ENCODE measurements around the gene ZNF774.

The ZNF774 gene

GRCh38 chr15:90349821-90350220 is 2.3 kb upstream of the ZNF774 start:
- ChIA-PET CTCF (interaction anchor here (1.0 kb wide), 1 partner anchor 10 kb away, joined by 3 read pairs; no protein-coding TSS in a partner anchor), POLR2A (no interaction called here)
- Histone ChIP-seq H3K4me3 (ENCODE audit: control insufficient read depth in 1 of 7, extremely low read depth in 1 of 7, insufficient read depth in 4 of 7, low read depth in 2 of 7, low read length in 6 of 7) (no peak overlapping the region), H3K9me3 (ENCODE audit: control extremely low read depth in 1 of 5, control insufficient read depth in 4 of 5, insufficient read depth in 2 of 5, low read depth in 1 of 5, low read length in 4 of 5) (no peaks in the 10 kb centered on the region), H3K36me3 (ENCODE audit: control insufficient read depth in 4 of 4, insufficient read depth in 4 of 4, low read length in 3 of 4) (no peaks in the 10 kb centered on the region), H3K4me1 (ENCODE audit: control extremely low read depth in 1 of 4, control insufficient read depth in 4 of 4, insufficient read depth in 4 of 4, low read length in 3 of 4) (peaks cover 0 to 21% (median 9%) of the 10 kb centered on the region in 4 experiments), H3K27ac (ENCODE audit: insufficient read depth in 1 of 2, low read depth in 1 of 2, low read length in 2 of 2, poor library complexity in 1 of 2, severe bottlenecking in 2 of 2) (no peak overlapping the region), H3K27me3 (replicated peaks in 2 of 5; ENCODE audit: control insufficient read depth in 4 of 5, insufficient read depth in 5 of 5, low read length in 4 of 5) (peaks cover 0 to 2% (median 0%) of the 10 kb centered on the region in 5 experiments)
- WGBS (ENCODE audit: insufficient coverage), result 85% methylated on average over 6 of the region's 9 CpGs
- DNase-seq, result no peak

DNA sequence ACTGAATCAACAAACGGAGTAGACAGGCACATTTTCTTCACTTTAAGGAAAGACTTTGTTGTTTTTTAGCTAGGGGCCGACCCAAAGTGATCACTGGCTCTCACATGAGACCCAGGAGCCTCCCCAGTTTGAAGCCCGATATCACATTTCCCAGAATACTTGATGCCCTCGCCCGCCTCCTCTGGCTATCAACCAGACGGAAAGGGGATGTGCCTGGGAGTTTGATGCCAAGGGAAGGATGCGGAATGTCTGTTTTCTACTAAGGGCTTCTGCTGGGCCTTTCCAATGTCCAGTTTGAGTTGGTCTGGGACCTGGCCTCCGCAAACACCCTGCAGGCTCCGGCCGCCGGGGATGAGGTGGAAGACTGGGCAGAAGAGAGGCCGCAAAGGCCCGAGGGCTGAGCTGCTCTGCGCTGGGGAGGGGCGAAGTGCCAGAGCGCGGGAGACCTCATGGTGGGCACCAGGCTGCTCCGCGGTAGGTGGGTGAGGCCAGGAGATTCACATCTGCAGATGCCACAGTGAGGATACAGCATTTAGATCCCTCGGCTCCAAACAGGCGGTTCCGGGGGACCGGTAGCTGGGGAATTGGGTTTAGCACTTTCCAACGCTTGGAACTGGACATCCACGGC is 491 bp upstream of the ZNF774 start:
- H3K4me3 ChIP-seq (ENCODE audit: control insufficient read depth in 1 of 7, extremely low read depth in 1 of 7, insufficient read depth in 4 of 7, low read depth in 2 of 7, low read length in 6 of 7), result peak overlapping the region; percentile 60 to 90 (median 79)
- H3K4me1 ChIP-seq (ENCODE audit: control extremely low read depth in 1 of 4, control insufficient read depth in 4 of 4, insufficient read depth in 4 of 4, low read length in 3 of 4), result peaks cover 0 to 13% (median 7%) of the 10 kb centered on the region in 4 experiments
- WGBS (ENCODE audit: insufficient coverage), result 38% methylated on average over 25 of the region's 25 CpGs
- POLR2A ChIA-PET, result no interaction called here
- H3K27me3 ChIP-seq (replicated peaks in 2 of 5; ENCODE audit: control insufficient read depth in 4 of 5, insufficient read depth in 5 of 5, low read length in 4 of 5), result peaks cover 0 to 2% (median 0%) of the 10 kb centered on the region in 5 experiments
- H3K36me3 ChIP-seq (ENCODE audit: control insufficient read depth in 4 of 4, insufficient read depth in 4 of 4, low read length in 3 of 4), result no peaks in the 10 kb centered on the region
- DNase-seq, result no peak
- no peak overlapping the region for H3K27ac ChIP-seq (ENCODE audit: insufficient read depth in 1 of 2, low read depth in 1 of 2, low read length in 2 of 2, poor library complexity in 1 of 2, severe bottlenecking in 2 of 2)
- CTCF ChIA-PET, result interaction anchor here (1.0 to 2.0 kb wide), 4 partner anchors 11 to 93 kb away, joined by 3 to 7 read pairs (median 3); no protein-coding TSS in a partner anchor
- H3K9me3 ChIP-seq (ENCODE audit: control extremely low read depth in 1 of 5, control insufficient read depth in 4 of 5, insufficient read depth in 2 of 5, low read depth in 1 of 5, low read length in 4 of 5), result no peaks in the 10 kb centered on the region

- H3K36me3 ChIP-seq (ENCODE audit: control insufficient read depth in 4 of 4, insufficient read depth in 4 of 4, low read length in 3 of 4), result no peaks in the 10 kb centered on the region
- CTCF ChIA-PET, result no interaction called here
- peaks cover 0 to 13% (median 7%) of the 10 kb centered on the region in 4 experiments for H3K4me1 ChIP-seq (ENCODE audit: control extremely low read depth in 1 of 4, control insufficient read depth in 4 of 4, insufficient read depth in 4 of 4, low read length in 3 of 4)
- no peak overlapping the region for H3K4me3 ChIP-seq (ENCODE audit: control insufficient read depth in 1 of 7, extremely low read depth in 1 of 7, insufficient read depth in 4 of 7, low read depth in 2 of 7, low read length in 6 of 7)
- POLR2A ChIA-PET, result no interaction called here
- 100% methylated on average over 2 of the region's 2 CpGs for WGBS (ENCODE audit: insufficient coverage)
- no peaks in the 10 kb centered on the region for H3K9me3 ChIP-seq (ENCODE audit: control extremely low read depth in 1 of 5, control insufficient read depth in 4 of 5, insufficient read depth in 2 of 5, low read depth in 1 of 5, low read length in 4 of 5)
- no peak for DNase-seq
- H3K27ac ChIP-seq (ENCODE audit: insufficient read depth in 1 of 2, low read depth in 1 of 2, low read length in 2 of 2, poor library complexity in 1 of 2, severe bottlenecking in 2 of 2), result no peak overlapping the region
- H3K27me3 ChIP-seq (replicated peaks in 2 of 5; ENCODE audit: control insufficient read depth in 4 of 5, insufficient read depth in 5 of 5, low read length in 4 of 5), result no peaks in the 10 kb centered on the region
Measured at GRCh38 chr15:90354986-90355385, 2.9 kb downstream of the ZNF774 start.

DNA sequence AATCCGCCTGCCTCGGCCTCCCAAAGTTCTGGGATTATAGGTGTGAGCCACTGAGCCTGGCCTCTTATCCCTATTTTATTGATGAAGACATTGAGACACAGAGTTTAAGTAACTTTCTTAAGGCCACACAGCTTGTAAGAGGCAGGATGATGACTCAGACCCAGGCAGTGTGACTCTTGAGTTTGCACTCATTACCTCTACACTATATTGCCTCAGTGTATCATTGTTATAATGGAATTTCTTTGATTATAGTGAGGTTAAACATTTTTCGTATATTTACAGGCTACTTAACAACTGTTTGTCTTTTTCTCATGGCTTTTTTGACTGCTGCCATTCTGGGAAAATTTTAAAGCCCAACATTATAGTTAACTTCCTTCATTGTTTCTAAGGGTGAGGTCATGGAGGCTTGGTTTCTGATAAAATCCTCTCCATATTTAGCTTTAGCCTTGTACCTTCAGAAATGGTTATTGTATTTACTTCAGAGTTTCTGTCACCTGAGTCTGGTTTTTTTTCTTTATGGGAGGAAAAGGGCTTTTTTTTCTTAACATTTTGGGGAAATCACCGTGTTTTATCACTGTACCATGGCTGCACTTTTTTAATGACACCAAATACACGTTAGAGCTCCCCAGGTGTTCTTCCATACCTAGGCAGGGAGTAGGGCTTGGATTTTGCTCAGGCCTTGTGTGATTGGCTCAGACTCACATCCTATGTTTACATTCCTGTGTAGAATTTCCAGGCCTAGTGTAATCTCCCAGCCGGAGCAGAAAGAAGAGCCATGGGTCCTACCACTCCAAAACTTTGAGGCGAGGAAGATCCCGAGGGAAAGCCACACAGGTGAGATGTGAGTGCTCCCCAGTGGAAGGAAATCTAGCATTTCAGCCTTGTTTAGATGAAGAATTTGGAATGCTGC is 6.3 kb downstream of the ZNF774 start:
- Histone ChIP-seq H3K27me3 (replicated peaks in 2 of 5; ENCODE audit: control insufficient read depth in 4 of 5, insufficient read depth in 5 of 5, low read length in 4 of 5) (peaks cover 0 to 2% (median 0%) of the 10 kb centered on the region in 5 experiments), H3K27ac (ENCODE audit: insufficient read depth in 1 of 2, low read depth in 1 of 2, low read length in 2 of 2, poor library complexity in 1 of 2, severe bottlenecking in 2 of 2) (no peak overlapping the region), H3K4me1 (ENCODE audit: control extremely low read depth in 1 of 4, control insufficient read depth in 4 of 4, insufficient read depth in 4 of 4, low read length in 3 of 4) (peaks cover 0 to 14% (median 3%) of the 10 kb centered on the region in 4 experiments), H3K9me3 (ENCODE audit: control extremely low read depth in 1 of 5, control insufficient read depth in 4 of 5, insufficient read depth in 2 of 5, low read depth in 1 of 5, low read length in 4 of 5) (no peaks in the 10 kb centered on the region), H3K36me3 (ENCODE audit: control insufficient read depth in 4 of 4, insufficient read depth in 4 of 4, low read length in 3 of 4) (peaks cover 0 to 2% (median 0%) of the 10 kb centered on the region in 4 experiments), H3K4me3 (ENCODE audit: control insufficient read depth in 1 of 7, extremely low read depth in 1 of 7, insufficient read depth in 4 of 7, low read depth in 2 of 7, low read length in 6 of 7) (no peak overlapping the region)
- CTCF ChIA-PET, result no interaction called here
- DNase-seq, result no peak
- POLR2A ChIA-PET, result no interaction called here
- WGBS (ENCODE audit: insufficient coverage), result 100% methylated on average over 3 of the region's 8 CpGs

DNA sequence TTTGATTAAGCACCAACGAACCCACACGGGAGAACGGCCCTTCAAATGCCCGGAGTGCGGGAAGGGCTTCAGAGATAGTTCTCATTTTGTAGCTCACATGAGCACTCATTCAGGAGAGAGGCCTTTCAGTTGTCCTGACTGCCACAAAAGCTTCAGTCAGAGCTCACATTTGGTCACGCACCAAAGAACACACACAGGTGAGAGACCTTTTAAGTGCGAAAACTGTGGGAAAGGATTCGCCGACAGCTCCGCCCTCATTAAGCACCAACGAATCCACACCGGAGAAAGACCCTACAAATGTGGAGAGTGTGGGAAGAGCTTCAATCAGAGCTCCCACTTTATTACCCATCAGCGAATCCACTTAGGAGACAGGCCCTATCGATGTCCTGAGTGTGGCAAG is 8.7 kb downstream of the ZNF774 start:
- Histone ChIP-seq H3K36me3 (ENCODE audit: control insufficient read depth in 4 of 4, insufficient read depth in 4 of 4, low read length in 3 of 4) (peaks cover 0 to 2% (median 0%) of the 10 kb centered on the region in 4 experiments), H3K4me1 (ENCODE audit: control extremely low read depth in 1 of 4, control insufficient read depth in 4 of 4, insufficient read depth in 4 of 4, low read length in 3 of 4) (peaks cover 0 to 18% (median 3%) of the 10 kb centered on the region in 4 experiments), H3K9me3 (ENCODE audit: control extremely low read depth in 1 of 5, control insufficient read depth in 4 of 5, insufficient read depth in 2 of 5, low read depth in 1 of 5, low read length in 4 of 5) (no peaks in the 10 kb centered on the region), H3K27me3 (replicated peaks in 2 of 5; ENCODE audit: control insufficient read depth in 4 of 5, insufficient read depth in 5 of 5, low read length in 4 of 5) (peaks cover 0 to 6% (median 2%) of the 10 kb centered on the region in 5 experiments), H3K27ac (ENCODE audit: insufficient read depth in 1 of 2, low read depth in 1 of 2, low read length in 2 of 2, poor library complexity in 1 of 2, severe bottlenecking in 2 of 2) (no peak overlapping the region), H3K4me3 (ENCODE audit: control insufficient read depth in 1 of 7, extremely low read depth in 1 of 7, insufficient read depth in 4 of 7, low read depth in 2 of 7, low read length in 6 of 7) (no peak overlapping the region)
- POLR2A ChIA-PET, result no interaction called here
- no peak for DNase-seq
- WGBS (ENCODE audit: insufficient coverage), result 98% methylated on average over 8 of the region's 14 CpGs
- CTCF ChIA-PET, result interaction anchor here (0.8 to 5.1 kb wide), 20 partner anchors 15 to 127 kb away, joined by 3 to 88 read pairs (median 6); partner anchors contain the start of gene IQGAP1

GRCh38 chr15:90362936-90363212 is 10.8 kb downstream of the ZNF774 start:
- no peak overlapping the region for H3K27ac ChIP-seq (ENCODE audit: insufficient read depth in 1 of 2, low read depth in 1 of 2, low read length in 2 of 2, poor library complexity in 1 of 2, severe bottlenecking in 2 of 2)
- CTCF ChIA-PET, result interaction anchor here (0.7 to 5.1 kb wide), 16 partner anchors 12 to 522 kb away, joined by 3 to 88 read pairs (median 4); partner anchors contain the start of gene IQGAP1
- WGBS (ENCODE audit: insufficient coverage), result 100% methylated on average over 2 of the region's 2 CpGs
- H3K4me3 ChIP-seq (ENCODE audit: control insufficient read depth in 1 of 7, extremely low read depth in 1 of 7, insufficient read depth in 4 of 7, low read depth in 2 of 7, low read length in 6 of 7), result no peak overlapping the region
- peak in 1 of 3 donors; percentile 23 for DNase-seq
- no peaks in the 10 kb centered on the region for H3K9me3 ChIP-seq (ENCODE audit: control extremely low read depth in 1 of 5, control insufficient read depth in 4 of 5, insufficient read depth in 2 of 5, low read depth in 1 of 5, low read length in 4 of 5)
- H3K27me3 ChIP-seq (replicated peaks in 2 of 5; ENCODE audit: control insufficient read depth in 4 of 5, insufficient read depth in 5 of 5, low read length in 4 of 5), result peaks cover 0 to 10% (median 4%) of the 10 kb centered on the region in 5 experiments
- peaks cover 0 to 2% (median 0%) of the 10 kb centered on the region in 4 experiments for H3K36me3 ChIP-seq (ENCODE audit: control insufficient read depth in 4 of 4, insufficient read depth in 4 of 4, low read length in 3 of 4)
- POLR2A ChIA-PET, result no interaction called here
- H3K4me1 ChIP-seq (ENCODE audit: control extremely low read depth in 1 of 4, control insufficient read depth in 4 of 4, insufficient read depth in 4 of 4, low read length in 3 of 4), result peaks cover 0 to 27% (median 5%) of the 10 kb centered on the region in 4 experiments
